ENCODE results near the gene GPR39.

The GPR39 gene

DNA sequence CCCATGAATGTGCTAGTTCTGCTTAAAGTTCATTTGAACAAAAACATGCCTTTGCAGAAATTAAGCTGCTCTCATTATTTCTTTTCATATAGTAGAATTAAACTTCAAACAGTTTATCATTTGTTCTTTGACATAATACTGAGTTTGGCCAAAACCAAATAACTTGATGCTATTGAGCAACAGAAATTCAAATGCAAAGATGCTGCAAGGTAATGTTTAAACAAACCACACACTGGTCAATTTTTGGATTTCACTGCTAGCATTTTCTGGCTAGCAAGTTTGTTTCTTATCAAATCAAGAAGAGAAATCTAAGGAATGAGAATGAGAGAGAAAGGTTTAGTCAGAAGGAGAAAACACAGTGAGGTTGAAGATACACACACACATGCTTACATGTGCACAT is 173.4 kb downstream of the GPR39 start:
- DNase-seq (ENCODE audit: low read depth): no peak
- no peak overlapping the region for H3K4me3 ChIP-seq (ENCODE audit: low read depth, low read length)
- in situ Hi-C loops (cut with HindIII; ENCODE audit: low sequenced_read_pairs): loop anchor here (5.0 kb wide), 1 partner anchor 33 kb away; no protein-coding TSS in a partner anchor
- no peak for TF ChIP-seq CTCF (IDR thresholded peaks at IDR 0.05; ENCODE audit: low read depth, low read length, missing control alignments)

GRCh38 chr2:132593171-132593570 is 176.6 kb downstream of the GPR39 start:
- DNase-seq (ENCODE audit: low read depth): peak; percentile 18
- in situ Hi-C loops (cut with HindIII; ENCODE audit: low sequenced_read_pairs): loop anchor here (5.0 kb wide), 1 partner anchor 36 kb away; no protein-coding TSS in a partner anchor
- TF ChIP-seq CTCF (IDR thresholded peaks at IDR 0.05; ENCODE audit: low read depth, low read length, missing control alignments): no peak
- H3K4me3 ChIP-seq (ENCODE audit: low read depth, low read length): no peak overlapping the region

DNA sequence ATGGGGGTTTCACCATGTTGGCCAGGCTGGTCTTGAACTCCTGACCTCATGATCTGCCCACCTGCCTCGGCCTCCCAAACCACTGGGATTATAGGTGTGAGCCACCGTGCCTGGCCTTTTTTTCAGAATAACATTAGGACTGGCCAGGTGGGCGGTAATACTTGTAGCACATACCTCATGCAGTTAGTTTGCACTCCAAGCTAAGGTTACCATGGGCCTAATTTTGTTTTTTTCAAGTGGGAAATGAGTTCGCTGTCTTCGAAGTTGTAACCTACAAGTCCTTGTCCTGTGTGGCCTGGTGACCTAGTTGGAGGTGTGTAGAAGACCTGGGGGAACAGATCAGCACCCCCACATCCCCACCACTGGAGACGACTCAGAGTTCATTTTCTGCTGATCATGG is 178.6 kb downstream of the GPR39 start:
- no peak for TF ChIP-seq CTCF (IDR thresholded peaks at IDR 0.05; ENCODE audit: low read depth, low read length, missing control alignments)
- no peak overlapping the region for H3K4me3 ChIP-seq (ENCODE audit: low read depth, low read length)
- in situ Hi-C loops (cut with HindIII; ENCODE audit: low sequenced_read_pairs): no loop called here
- no peak for DNase-seq (ENCODE audit: low read depth)

DNA sequence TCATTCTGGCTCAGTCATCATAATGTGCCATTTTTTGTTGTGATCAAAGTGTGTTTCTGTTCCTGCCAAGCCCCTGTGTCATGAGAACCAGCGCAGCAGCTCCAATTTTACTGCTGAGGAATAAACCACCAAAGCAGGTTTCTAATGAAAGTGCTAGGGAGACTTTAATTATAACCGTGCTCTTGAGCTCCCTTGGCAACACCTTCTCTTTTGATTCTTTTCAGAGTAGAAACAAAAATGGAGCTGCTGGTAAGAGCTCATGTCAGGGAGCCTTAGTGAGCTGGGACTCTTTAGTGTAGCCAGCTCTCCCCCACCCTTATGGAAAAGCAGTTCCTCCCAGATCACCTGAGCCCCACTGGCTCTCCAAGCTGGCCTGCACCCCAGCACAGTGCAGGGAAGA is 179.1 kb downstream of the GPR39 start:
- DNase-seq (ENCODE audit: low read depth): no peak
- no peak overlapping the region for H3K4me3 ChIP-seq (ENCODE audit: low read depth, low read length)
- TF ChIP-seq CTCF (IDR thresholded peaks at IDR 0.05; ENCODE audit: low read depth, low read length, missing control alignments): no peak
- in situ Hi-C loops (cut with HindIII; ENCODE audit: low sequenced_read_pairs): no loop called here

DNA sequence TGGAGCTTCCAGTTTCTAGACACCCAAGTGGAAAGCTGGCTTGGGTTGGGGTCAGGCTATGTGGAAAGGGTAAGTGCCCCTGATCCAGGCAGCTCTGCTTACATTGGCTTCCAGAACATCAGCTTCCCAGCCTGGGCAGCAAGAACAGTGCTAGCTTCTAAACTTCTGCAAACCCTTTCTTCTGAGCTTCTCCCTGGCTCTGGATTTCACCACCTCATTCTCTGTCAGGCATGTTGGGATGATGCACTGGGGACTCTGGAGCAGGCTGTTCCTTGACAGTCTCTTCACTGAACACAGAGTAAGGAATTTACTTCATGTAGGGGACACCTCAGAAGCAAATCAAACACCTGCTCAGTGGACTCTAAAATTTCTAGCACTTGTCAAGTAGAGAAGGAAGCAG is 180.6 kb downstream of the GPR39 start:
- TF ChIP-seq CTCF (IDR thresholded peaks at IDR 0.05; ENCODE audit: low read depth, low read length, missing control alignments): no peak
- H3K4me3 ChIP-seq (ENCODE audit: low read depth, low read length): no peak overlapping the region
- no peak for DNase-seq (ENCODE audit: low read depth)
- in situ Hi-C loops (cut with HindIII; ENCODE audit: low sequenced_read_pairs): no loop called here

DNA sequence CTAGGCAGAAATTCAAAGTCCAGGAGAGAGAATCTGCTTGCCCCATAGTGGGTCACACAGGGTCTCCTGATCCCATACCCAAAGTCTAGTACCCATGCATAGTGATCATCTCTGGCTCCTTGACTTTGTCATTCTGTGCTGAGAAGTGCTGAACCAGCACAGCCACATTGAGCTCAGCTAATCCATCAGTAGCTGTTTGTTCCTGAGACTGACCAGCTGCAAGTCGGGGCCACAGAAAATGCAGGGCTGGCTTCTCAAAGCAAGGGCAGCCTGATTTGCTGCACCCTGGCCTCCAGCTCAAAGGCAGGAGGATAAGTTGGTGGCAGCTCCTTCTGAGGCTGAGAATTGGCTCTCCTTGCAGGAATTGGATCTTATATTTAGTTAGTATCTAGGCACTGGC is 181.2 kb downstream of the GPR39 start:
- DNase-seq (ENCODE audit: low read depth): no peak
- TF ChIP-seq CTCF (IDR thresholded peaks at IDR 0.05; ENCODE audit: low read depth, low read length, missing control alignments): no peak
- no peak overlapping the region for H3K4me3 ChIP-seq (ENCODE audit: low read depth, low read length)
- in situ Hi-C loops (cut with HindIII; ENCODE audit: low sequenced_read_pairs): no loop called here

GRCh38 chr2:132598536-132598935 is 181.9 kb downstream of the GPR39 start:
- TF ChIP-seq CTCF (IDR thresholded peaks at IDR 0.05; ENCODE audit: low read depth, low read length, missing control alignments): no peak
- DNase-seq (ENCODE audit: low read depth): no peak
- no peak overlapping the region for H3K4me3 ChIP-seq (ENCODE audit: low read depth, low read length)
- in situ Hi-C loops (cut with HindIII; ENCODE audit: low sequenced_read_pairs): no loop called here

Data from astrocyte of the cerebellum (primary cell).